MM.1S (cell line): ENCODE measurements around the gene RABGAP1L.
A peak's percentile ranks its signal among the peaks of the same experiment; 100 is the strongest.

Source experiments
- DNase-seq: peaks from one replicate; pipeline ENCODE4 v3.0.0-alpha.2; 2015
- H2AFZ ChIP-seq: fragments of 300-600 bp; sonication (generic); 2 replicates; pipeline ENCODE4 v1.6.0; 2016; ENCODE audit warnings: antibody characterized with exemption, low read length
- H3F3A ChIP-seq: fragments of 300-600 bp; sonication (generic); 2 replicates; pipeline ENCODE4 v1.6.1; 2016; ENCODE audit warnings: mild to moderate bottlenecking, antibody characterized with exemption, low read length, moderate library complexity, mixed read lengths; ENCODE audit not compliant: insufficient read depth
- H3K27ac ChIP-seq: fragments of 300-600 bp; sonication (generic); 2 replicates; pipeline ENCODE4 v1.5.1; 2016; ENCODE audit warnings: mild to moderate bottlenecking, low read length
- H3K27me3 ChIP-seq: fragments of 300-600 bp; sonication (generic); replicated peaks from 2 replicates; pipeline ENCODE4 v1.6.0; 2016; ENCODE audit warnings: low read length; ENCODE audit not compliant: insufficient read depth
- H3K36me3 ChIP-seq: fragments of 300-600 bp; sonication (generic); replicated peaks from 2 replicates; pipeline ENCODE4 v1.6.1; 2016; ENCODE audit warnings: mild to moderate bottlenecking, low read length, mixed read lengths; ENCODE audit not compliant: insufficient read depth
- H3K4me1 ChIP-seq: fragments of 300-600 bp; sonication (generic); 2 replicates; pipeline ENCODE4 v1.6.1; 2016; ENCODE audit warnings: low read length, mixed read lengths
- H3K4me2 ChIP-seq: fragments of 300-600 bp; sonication (generic); 2 replicates; pipeline ENCODE4 v1.6.0; 2016; ENCODE audit warnings: low read depth, low read length
- H3K4me3 ChIP-seq: fragments of 300-600 bp; sonication (generic); 2 replicates; pipeline ENCODE4 v1.5.1; 2016; ENCODE audit warnings: low read length, mixed read lengths
- H3K79me2 ChIP-seq: fragments of 300-600 bp; sonication (generic); 2 replicates; pipeline ENCODE4 v1.6.1; 2016; ENCODE audit warnings: mixed run types, low read length, mixed read lengths
- H3K9ac ChIP-seq: fragments of 300-600 bp; sonication (generic); 2 replicates; pipeline ENCODE4 v1.6.1; 2016; ENCODE audit warnings: low read length, mixed read lengths
- H3K9me2 ChIP-seq: fragments of 300-600 bp; sonication (generic); replicated peaks from 2 replicates; pipeline ENCODE4 v1.6.1; 2016; ENCODE audit warnings: mild to moderate bottlenecking, low read length, mixed read lengths; ENCODE audit not compliant: insufficient read depth
- H3K9me3 ChIP-seq: fragments of 300-600 bp; sonication (generic); replicated peaks from 2 replicates; pipeline ENCODE4 v1.6.1; 2016; ENCODE audit warnings: mild to moderate bottlenecking, low read length, mixed read lengths; ENCODE audit not compliant: insufficient read depth
- H4K20me1 ChIP-seq: fragments of 300-600 bp; sonication (generic); 2 replicates; pipeline ENCODE4 v1.6.1; 2016; ENCODE audit warnings: mild to moderate bottlenecking, low read length, moderate library complexity, mixed read lengths; ENCODE audit not compliant: insufficient read depth
- CTCF ChIP-seq: fragments of 300-600 bp; sonication (generic); IDR thresholded peaks from 2 replicates; pipeline ENCODE4 v1.5.1; 2016; ENCODE audit warnings: antibody characterized with exemption, low read length, mixed read lengths
- EZH2 ChIP-seq: fragments of 300-600 bp; sonication (generic); optimal IDR thresholded peaks from 2 replicates; pipeline ENCODE3; 2017; ENCODE audit warnings: low read depth, mild to moderate bottlenecking, antibody characterized with exemption, low read length, mixed read lengths
- EZH2phosphoT487 ChIP-seq: fragments of 300-600 bp; sonication (generic); IDR thresholded peaks from 2 replicates; pipeline ENCODE4 v1.6.1; 2018; ENCODE audit warnings: antibody characterized with exemption, low read length

Gene RABGAP1L

GRCh38 chr1:174391716-174392115 is 232.4 kb downstream of the RABGAP1L start:
- Histone ChIP-seq H2AFZ (no peak overlapping the region), H4K20me1 (no peaks in the 10 kb centered on the region), H3K4me1 (no peaks in the 10 kb centered on the region), H3K27ac (no peak overlapping the region), H3K9me2 (no peaks in the 10 kb centered on the region), H3K79me2 (no peaks in the 10 kb centered on the region), H3K27me3 (no peaks in the 10 kb centered on the region), H3K4me2 (no peak overlapping the region), H3K36me3 (no peaks in the 10 kb centered on the region), H3K4me3 (no peak overlapping the region), H3K9ac (no peak overlapping the region), H3F3A (no peaks in the 10 kb centered on the region), H3K9me3 (no peaks in the 10 kb centered on the region)
- TF ChIP-seq EZH2 (no peak), CTCF (no peak), EZH2phosphoT487 (no peak)
- DNase-seq: no peak

DNA sequence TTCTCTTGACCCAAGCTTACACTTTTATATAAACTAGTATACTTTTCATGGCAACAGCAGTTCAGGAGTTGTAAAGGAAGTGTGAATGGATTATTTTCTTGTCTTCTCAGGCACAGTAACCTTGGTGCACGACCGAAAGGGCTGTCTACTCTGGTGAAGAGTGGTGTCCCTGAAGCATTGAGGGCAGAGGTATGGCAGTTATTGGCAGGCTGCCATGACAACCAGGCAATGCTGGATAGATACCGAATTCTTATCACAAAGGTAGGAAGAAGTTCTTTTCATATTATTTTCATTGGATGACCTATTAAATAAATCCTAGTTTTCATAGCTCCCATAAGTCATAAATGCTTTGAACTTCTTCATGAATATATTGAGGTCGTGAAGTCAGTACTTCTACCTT is 234.6 kb downstream of the RABGAP1L start:
- TF ChIP-seq EZH2phosphoT487 (no peak), EZH2 (no peak), CTCF (no peak)
- Histone ChIP-seq H3K4me2 (no peak overlapping the region), H3K9me2 (no peaks in the 10 kb centered on the region), H3K4me3 (no peak overlapping the region), H4K20me1 (no peaks in the 10 kb centered on the region), H3K36me3 (no peaks in the 10 kb centered on the region), H3F3A (0 out of 2 replicates have a peak, but pooled peaks cover 4% of the 10 kb centered on the region), H3K79me2 (no peaks in the 10 kb centered on the region), H3K9ac (no peak overlapping the region), H3K9me3 (no peaks in the 10 kb centered on the region), H2AFZ (no peak overlapping the region), H3K27me3 (no peaks in the 10 kb centered on the region), H3K27ac (no peak overlapping the region), H3K4me1 (0 out of 2 replicates have a peak, but pooled peaks cover 5% of the 10 kb centered on the region)
- DNase-seq: no peak

DNA sequence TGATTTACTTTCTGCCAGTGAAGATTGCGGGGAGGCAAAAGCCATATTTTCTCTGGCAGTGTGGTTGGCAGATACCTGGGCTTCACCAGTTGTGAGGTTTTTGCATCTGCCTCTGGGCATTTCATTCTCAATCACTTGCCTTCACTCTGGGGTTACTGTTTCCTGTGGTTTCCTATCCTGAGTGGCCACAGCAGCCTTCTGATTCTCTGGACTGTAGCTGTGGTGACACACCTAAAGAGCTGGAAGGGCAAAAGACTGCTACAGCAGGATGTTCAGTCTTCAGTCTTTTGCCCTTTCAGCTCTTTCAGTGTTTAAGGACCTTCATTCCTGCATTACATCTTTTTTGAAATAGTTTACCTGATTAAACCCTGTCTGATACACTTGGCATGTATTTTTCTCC is 237.9 kb downstream of the RABGAP1L start:
- Histone ChIP-seq H3K9ac (no peak overlapping the region), H3F3A (0 out of 2 replicates have a peak, but pooled peaks cover 4% of the 10 kb centered on the region), H4K20me1 (no peaks in the 10 kb centered on the region), H3K79me2 (no peaks in the 10 kb centered on the region), H3K4me1 (0 out of 2 replicates have a peak, but pooled peaks cover 5% of the 10 kb centered on the region), H3K4me2 (no peak overlapping the region), H3K9me3 (no peaks in the 10 kb centered on the region), H2AFZ (no peak overlapping the region), H3K27ac (no peak overlapping the region), H3K27me3 (no peaks in the 10 kb centered on the region), H3K9me2 (no peaks in the 10 kb centered on the region), H3K4me3 (no peak overlapping the region), H3K36me3 (no peaks in the 10 kb centered on the region)
- peak; percentile 65 for DNase-seq
- TF ChIP-seq EZH2 (no peak), EZH2phosphoT487 (no peak), CTCF (no peak)
